ENCODE data around the gene SMAD6. TPM values are rescaled to one million over a fixed set of nuclear protein-coding genes. Genes with fewer than 3 reads are reported as not detected.

Gene SMAD6
- total and polyA plus RNA-seq, 10 of the 15 experiments (the other 5 are each of a cell fraction or from before 2014, with no cell fraction given), result under 0.01 to 0.10 (median 0.03) TPM; not detected in 7

DNA sequence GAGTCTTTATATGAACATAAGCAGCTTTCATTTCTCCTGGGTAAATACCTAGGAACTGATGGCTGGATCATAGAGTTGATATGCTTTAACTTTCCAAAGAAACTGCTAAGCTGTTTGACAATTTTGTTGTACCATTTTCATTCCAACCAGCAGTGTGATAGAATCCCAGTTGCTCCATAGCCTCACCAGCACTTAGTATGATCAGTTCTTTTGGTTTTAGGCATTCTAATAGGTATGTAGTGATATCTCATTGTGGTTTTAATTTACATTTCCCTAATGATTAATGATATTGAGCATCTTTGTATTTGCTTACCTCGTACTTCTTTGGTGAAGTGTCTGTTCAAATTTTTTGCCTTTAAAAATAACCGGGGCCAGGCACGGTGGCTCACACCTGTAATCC, 38.4 kb upstream of the SMAD6 start:
- no peak overlapping the region for H3K4me3 ChIP-seq
- DNase-seq (ENCODE audit: low read depth, low spot score) (no peak), ATAC-seq (no peak), FAIRE-seq (no peak)
- no peaks in the 10 kb centered on the region for H3K36me3 ChIP-seq (ENCODE audit: control insufficient read depth in 2 of 2, insufficient read depth in 2 of 2, low read length in 1 of 2)
- H3K79me2 ChIP-seq (ENCODE audit: control insufficient read depth, insufficient read depth, low read length), result no peaks in the 10 kb centered on the region
- WGBS (ENCODE audit: insufficient coverage, insufficient replicate concordance, low lambda C conversion rate, missing lambda C conversion rate), result 46% methylated on average over 3 of the region's 3 CpGs
- ChIA-PET POLR2A (no interaction called here), SMC1A (ENCODE audit: uncharacterized antibody, unreplicated experiment) (no interaction called here), RAD21 (ENCODE audit: unreplicated experiment) (no interaction called here), CTCF (no interaction called here)
- H3K9me3 ChIP-seq (replicated peaks; ENCODE audit: control insufficient read depth, insufficient read depth, low read length), result no peaks in the 10 kb centered on the region
- H3K4me2 ChIP-seq (ENCODE audit: control insufficient read depth, insufficient read depth), result no peak overlapping the region
- no TSS peak for BruUV-seq (replicated peaks)
- intact Hi-C loops (cut with micrococcal nuclease; ENCODE audit: unreplicated experiment) (no loop called here), in situ Hi-C loops (cut with MboI) (no loop called here)
- H3K9ac ChIP-seq (ENCODE audit: control insufficient read depth, insufficient read depth, low read length), result no peak overlapping the region
- H3K4me1 ChIP-seq (ENCODE audit: control insufficient read depth, insufficient read depth, low read length), result no peaks in the 10 kb centered on the region
- H2AFZ ChIP-seq (ENCODE audit: control insufficient read depth, low read depth, low read length), result no peak overlapping the region
- no peaks in the 10 kb centered on the region for H3K27me3 ChIP-seq (replicated peaks in 1 of 2; ENCODE audit: control insufficient read depth in 2 of 2, insufficient read depth in 2 of 2, low read length in 1 of 2)
- no peak overlapping the region for H3K27ac ChIP-seq (ENCODE audit: control insufficient read depth, insufficient read depth)
- no peaks in the 10 kb centered on the region for H4K20me1 ChIP-seq (ENCODE audit: control insufficient read depth, insufficient read depth)
- TF ChIP-seq, protein P1, sequence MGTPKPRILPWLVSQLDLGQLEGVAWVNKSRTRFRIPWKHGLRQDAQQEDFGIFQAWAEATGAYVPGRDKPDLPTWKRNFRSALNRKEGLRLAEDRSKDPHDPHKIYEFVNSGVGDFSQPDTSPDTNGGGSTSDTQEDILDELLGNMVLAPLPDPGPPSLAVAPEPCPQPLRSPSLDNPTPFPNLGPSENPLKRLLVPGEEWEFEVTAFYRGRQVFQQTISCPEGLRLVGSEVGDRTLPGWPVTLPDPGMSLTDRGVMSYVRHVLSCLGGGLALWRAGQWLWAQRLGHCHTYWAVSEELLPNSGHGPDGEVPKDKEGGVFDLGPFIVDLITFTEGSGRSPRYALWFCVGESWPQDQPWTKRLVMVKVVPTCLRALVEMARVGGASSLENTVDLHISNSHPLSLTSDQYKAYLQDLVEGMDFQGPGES (IDR thresholded peaks at IDR 0.05), result no peak
- TF ChIP-seq, protein P2, sequence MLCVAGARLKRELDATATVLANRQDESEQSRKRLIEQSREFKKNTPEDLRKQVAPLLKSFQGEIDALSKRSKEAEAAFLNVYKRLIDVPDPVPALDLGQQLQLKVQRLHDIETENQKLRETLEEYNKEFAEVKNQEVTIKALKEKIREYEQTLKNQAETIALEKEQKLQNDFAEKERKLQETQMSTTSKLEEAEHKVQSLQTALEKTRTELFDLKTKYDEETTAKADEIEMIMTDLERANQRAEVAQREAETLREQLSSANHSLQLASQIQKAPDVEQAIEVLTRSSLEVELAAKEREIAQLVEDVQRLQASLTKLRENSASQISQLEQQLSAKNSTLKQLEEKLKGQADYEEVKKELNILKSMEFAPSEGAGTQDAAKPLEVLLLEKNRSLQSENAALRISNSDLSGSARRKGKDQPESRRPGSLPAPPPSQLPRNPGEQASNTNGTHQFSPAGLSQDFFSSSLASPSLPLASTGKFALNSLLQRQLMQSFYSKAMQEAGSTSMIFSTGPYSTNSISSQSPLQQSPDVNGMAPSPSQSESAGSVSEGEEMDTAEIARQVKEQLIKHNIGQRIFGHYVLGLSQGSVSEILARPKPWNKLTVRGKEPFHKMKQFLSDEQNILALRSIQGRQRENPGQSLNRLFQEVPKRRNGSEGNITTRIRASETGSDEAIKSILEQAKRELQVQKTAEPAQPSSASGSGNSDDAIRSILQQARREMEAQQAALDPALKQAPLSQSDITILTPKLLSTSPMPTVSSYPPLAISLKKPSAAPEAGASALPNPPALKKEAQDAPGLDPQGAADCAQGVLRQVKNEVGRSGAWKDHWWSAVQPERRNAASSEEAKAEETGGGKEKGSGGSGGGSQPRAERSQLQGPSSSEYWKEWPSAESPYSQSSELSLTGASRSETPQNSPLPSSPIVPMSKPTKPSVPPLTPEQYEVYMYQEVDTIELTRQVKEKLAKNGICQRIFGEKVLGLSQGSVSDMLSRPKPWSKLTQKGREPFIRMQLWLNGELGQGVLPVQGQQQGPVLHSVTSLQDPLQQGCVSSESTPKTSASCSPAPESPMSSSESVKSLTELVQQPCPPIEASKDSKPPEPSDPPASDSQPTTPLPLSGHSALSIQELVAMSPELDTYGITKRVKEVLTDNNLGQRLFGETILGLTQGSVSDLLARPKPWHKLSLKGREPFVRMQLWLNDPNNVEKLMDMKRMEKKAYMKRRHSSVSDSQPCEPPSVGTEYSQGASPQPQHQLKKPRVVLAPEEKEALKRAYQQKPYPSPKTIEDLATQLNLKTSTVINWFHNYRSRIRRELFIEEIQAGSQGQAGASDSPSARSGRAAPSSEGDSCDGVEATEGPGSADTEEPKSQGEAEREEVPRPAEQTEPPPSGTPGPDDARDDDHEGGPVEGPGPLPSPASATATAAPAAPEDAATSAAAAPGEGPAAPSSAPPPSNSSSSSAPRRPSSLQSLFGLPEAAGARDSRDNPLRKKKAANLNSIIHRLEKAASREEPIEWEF (IDR thresholded peaks at IDR 0.05; ENCODE audit: insufficient replicate concordance, low read depth, low read length), result no peak
- TF ChIP-seq SUZ12 (IDR thresholded peaks at IDR 0.05; ENCODE audit: unreplicated experiment) (no peak), BCL11A (IDR thresholded peaks at IDR 0.05; ENCODE audit: low read depth, low read length) (no peak), YY1 (IDR thresholded peaks at IDR 0.05; ENCODE audit: low read depth, low read length) (no peak), MYB (IDR thresholded peaks at IDR 0.05; ENCODE audit: borderline replicate concordance, low read depth, low read length) (no peak), BHLHE40 (IDR thresholded peaks at IDR 0.05; ENCODE audit: borderline replicate concordance in 1 of 2, low read depth in 2 of 2, low read length in 1 of 2) (no peak), HDGF (IDR thresholded peaks at IDR 0.05) (no peak), MTA2 (IDR thresholded peaks at IDR 0.05; ENCODE audit: low read depth) (no peak)
- TF ChIP-seq, protein P3, sequence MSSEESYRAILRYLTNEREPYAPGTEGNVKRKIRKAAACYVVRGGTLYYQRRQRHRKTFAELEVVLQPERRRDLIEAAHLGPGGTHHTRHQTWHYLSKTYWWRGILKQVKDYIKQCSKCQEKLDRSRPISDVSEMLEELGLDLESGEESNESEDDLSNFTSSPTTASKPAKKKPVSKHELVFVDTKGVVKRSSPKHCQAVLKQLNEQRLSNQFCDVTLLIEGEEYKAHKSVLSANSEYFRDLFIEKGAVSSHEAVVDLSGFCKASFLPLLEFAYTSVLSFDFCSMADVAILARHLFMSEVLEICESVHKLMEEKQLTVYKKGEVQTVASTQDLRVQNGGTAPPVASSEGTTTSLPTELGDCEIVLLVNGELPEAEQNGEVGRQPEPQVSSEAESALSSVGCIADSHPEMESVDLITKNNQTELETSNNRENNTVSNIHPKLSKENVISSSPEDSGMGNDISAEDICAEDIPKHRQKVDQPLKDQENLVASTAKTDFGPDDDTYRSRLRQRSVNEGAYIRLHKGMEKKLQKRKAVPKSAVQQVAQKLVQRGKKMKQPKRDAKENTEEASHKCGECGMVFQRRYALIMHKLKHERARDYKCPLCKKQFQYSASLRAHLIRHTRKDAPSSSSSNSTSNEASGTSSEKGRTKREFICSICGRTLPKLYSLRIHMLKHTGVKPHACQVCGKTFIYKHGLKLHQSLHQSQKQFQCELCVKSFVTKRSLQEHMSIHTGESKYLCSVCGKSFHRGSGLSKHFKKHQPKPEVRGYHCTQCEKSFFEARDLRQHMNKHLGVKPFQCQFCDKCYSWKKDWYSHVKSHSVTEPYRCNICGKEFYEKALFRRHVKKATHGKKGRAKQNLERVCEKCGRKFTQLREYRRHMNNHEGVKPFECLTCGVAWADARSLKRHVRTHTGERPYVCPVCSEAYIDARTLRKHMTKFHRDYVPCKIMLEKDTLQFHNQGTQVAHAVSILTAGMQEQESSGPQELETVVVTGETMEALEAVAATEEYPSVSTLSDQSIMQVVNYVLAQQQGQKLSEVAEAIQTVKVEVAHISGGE (CRISPR knock-in tag; IDR thresholded peaks at IDR 0.05), result no peak
- TF ChIP-seq, protein P4, sequence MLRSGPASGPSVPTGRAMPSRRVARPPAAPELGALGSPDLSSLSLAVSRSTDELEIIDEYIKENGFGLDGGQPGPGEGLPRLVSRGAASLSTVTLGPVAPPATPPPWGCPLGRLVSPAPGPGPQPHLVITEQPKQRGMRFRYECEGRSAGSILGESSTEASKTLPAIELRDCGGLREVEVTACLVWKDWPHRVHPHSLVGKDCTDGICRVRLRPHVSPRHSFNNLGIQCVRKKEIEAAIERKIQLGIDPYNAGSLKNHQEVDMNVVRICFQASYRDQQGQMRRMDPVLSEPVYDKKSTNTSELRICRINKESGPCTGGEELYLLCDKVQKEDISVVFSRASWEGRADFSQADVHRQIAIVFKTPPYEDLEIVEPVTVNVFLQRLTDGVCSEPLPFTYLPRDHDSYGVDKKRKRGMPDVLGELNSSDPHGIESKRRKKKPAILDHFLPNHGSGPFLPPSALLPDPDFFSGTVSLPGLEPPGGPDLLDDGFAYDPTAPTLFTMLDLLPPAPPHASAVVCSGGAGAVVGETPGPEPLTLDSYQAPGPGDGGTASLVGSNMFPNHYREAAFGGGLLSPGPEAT (IDR thresholded peaks at IDR 0.05; ENCODE audit: low read depth), result no peak
- TF ChIP-seq, protein P5, sequence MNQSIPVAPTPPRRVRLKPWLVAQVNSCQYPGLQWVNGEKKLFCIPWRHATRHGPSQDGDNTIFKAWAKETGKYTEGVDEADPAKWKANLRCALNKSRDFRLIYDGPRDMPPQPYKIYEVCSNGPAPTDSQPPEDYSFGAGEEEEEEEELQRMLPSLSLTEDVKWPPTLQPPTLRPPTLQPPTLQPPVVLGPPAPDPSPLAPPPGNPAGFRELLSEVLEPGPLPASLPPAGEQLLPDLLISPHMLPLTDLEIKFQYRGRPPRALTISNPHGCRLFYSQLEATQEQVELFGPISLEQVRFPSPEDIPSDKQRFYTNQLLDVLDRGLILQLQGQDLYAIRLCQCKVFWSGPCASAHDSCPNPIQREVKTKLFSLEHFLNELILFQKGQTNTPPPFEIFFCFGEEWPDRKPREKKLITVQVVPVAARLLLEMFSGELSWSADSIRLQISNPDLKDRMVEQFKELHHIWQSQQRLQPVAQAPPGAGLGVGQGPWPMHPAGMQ (IDR thresholded peaks at IDR 0.05; ENCODE audit: borderline replicate concordance), result no peak

All from GM12878 (cell line).